ENCODE results near the gene LZTS2. TPM values are rescaled to one million over a fixed set of nuclear protein-coding genes. Genes with fewer than 3 reads are reported as not detected.

Gene LZTS2
- total RNA-seq, 4 donors from 2014 or later, result 26.7 to 55.2 (median 41.4) TPM

DNA sequence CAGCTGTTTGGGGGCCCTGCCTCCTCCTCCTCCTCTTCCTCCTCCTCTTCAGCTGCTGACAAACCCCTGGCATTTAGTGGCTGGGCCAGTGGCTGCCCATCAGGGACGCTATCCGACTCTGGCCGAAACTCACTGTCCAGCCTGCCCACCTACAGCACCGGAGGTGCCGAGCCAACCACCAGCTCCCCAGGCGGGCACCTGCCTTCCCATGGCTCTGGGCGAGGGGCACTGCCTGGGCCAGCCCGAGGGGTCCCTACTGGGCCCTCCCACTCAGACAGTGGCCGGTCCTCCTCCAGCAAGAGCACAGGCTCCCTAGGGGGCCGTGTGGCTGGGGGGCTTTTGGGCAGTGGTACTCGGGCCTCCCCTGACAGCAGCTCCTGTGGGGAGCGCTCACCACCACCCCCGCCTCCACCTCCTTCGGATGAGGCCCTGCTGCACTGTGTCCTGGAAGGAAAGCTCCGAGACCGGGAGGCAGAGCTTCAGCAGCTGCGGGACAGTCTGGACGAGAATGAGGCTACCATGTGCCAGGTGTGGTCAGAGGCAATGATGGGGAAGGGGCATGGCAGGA lies 4.1 kb downstream of the LZTS2 start:
- H3K27ac ChIP-seq, result peak overlapping the region in 1 of 4 donors; percentile 43
- DNase-seq, result no peak
- H3K27me3 ChIP-seq, result no peaks in the 10 kb centered on the region
- intact Hi-C loops (cut with DNase I), result no loop called here
- peaks cover 10 to 53% (median 34%) of the 10 kb centered on the region in 3 donors for H3K36me3 ChIP-seq
- peaks cover 22 to 72% (median 27%) of the 10 kb centered on the region in 3 donors for H3K4me1 ChIP-seq
- no peak for TF ChIP-seq POLR2A (IDR thresholded peaks at IDR 0.05)
- TF ChIP-seq, protein P1, sequence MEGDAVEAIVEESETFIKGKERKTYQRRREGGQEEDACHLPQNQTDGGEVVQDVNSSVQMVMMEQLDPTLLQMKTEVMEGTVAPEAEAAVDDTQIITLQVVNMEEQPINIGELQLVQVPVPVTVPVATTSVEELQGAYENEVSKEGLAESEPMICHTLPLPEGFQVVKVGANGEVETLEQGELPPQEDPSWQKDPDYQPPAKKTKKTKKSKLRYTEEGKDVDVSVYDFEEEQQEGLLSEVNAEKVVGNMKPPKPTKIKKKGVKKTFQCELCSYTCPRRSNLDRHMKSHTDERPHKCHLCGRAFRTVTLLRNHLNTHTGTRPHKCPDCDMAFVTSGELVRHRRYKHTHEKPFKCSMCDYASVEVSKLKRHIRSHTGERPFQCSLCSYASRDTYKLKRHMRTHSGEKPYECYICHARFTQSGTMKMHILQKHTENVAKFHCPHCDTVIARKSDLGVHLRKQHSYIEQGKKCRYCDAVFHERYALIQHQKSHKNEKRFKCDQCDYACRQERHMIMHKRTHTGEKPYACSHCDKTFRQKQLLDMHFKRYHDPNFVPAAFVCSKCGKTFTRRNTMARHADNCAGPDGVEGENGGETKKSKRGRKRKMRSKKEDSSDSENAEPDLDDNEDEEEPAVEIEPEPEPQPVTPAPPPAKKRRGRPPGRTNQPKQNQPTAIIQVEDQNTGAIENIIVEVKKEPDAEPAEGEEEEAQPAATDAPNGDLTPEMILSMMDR (IDR thresholded peaks at IDR 0.05), result no peak
- H3K4me3 ChIP-seq, result no peak overlapping the region
- WGBS, 2 donors, result 100% methylated on average over 4 of the region's 18 CpGs; no CpG with 5 or more reads in 1 of the 2 donors
- no peaks in the 10 kb centered on the region for H3K9me3 ChIP-seq

DNA sequence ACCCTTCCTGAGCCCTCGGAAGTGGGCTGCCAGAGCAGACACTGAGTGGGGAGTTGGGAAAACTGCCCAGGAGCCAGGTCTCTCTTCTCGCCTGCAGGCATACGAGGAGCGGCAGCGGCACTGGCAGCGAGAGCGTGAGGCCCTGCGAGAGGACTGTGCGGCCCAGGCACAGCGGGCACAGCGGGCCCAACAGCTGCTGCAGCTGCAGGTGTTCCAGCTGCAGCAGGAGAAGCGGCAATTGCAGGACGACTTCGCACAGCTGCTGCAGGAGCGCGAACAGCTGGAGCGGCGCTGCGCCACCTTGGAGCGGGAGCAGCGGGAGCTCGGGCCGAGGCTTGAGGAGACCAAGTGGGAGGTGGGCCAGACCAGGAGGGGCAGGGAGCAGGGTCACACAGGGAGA lies 5.8 kb downstream of the LZTS2 start:
- no peak for DNase-seq
- Histone ChIP-seq H3K4me1 (peaks cover 17 to 67% (median 24%) of the 10 kb centered on the region in 3 donors), H3K27ac (no peak overlapping the region), H3K9me3 (no peaks in the 10 kb centered on the region), H3K27me3 (no peaks in the 10 kb centered on the region), H3K36me3 (peaks cover 10 to 53% (median 34%) of the 10 kb centered on the region in 3 donors), H3K4me3 (no peak overlapping the region)
- TF ChIP-seq POLR2A (IDR thresholded peaks at IDR 0.05), result no peak
- TF ChIP-seq, protein P1 (IDR thresholded peaks at IDR 0.05), result no peak
- WGBS, 2 donors, result 97% methylated on average over 6 to 10 of the region's 23 CpGs
- intact Hi-C loops (cut with DNase I), result no loop called here

DNA sequence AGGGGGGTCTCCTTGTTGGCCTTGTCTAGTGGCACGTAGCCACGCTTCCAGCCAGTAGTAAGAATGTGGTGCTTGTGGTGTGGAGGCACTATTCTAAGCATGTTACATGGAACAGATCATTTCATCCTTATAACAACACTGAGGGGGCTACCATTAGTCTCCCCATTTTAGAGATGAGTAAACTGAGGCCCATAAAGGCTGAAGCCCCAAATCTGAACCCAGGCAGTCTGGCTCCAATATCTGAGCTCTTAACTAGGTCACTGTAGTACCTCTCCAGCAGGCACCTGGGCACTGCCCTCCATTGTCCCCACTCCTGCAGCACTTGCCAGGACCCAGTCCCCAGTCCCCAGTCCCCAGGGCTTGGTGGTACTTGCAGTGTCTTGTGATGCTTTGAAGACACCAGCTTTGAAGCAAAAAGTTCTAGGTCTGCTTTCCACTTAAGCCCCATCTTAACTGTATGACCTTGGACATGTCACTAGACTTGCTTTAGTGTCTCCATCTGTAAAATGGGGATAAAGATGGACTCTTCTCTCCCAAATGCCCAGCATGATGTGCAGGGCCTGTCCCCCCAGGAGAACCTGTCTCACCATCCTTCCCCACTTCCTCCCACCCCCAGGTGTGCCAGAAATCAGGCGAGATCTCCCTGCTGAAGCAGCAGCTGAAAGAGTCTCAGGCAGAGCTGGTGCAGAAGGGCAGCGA lies 6.4 kb downstream of the LZTS2 start:
- WGBS, 2 donors, result 80 to 88% methylated on average over 2 of the region's 4 CpGs
- Histone ChIP-seq H3K9me3 (no peaks in the 10 kb centered on the region), H3K4me3 (no peak overlapping the region), H3K27ac (peak overlapping the region in 2 of 4 donors; percentile 43 to 53), H3K27me3 (no peaks in the 10 kb centered on the region), H3K36me3 (peaks cover 10 to 53% (median 34%) of the 10 kb centered on the region in 3 donors), H3K4me1 (peaks cover 10 to 61% (median 18%) of the 10 kb centered on the region in 3 donors)
- DNase-seq, result no peak
- TF ChIP-seq, protein P1 (IDR thresholded peaks at IDR 0.05), result no peak
- no peak for TF ChIP-seq POLR2A (IDR thresholded peaks at IDR 0.05)
- intact Hi-C loops (cut with DNase I), result no loop called here

DNA sequence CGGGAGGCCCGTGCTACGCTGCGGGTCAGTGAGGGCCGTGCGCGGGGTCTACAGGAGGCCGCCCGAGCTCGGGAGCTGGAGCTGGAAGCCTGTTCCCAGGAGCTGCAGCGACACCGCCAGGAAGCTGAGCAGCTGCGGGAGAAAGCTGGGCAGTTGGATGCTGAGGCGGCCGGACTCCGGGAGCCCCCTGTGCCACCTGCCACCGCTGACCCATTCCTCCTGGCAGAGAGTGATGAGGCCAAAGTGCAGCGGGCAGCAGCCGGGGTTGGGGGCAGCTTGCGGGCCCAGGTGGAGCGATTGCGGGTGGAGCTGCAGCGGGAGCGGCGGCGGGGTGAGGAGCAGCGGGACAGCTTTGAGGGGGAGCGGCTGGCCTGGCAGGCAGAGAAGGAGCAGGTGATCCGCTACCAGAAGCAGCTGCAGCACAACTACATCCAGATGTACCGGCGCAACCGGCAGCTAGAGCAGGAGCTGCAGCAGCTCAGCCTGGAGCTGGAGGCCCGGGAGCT lies 7.0 kb downstream of the LZTS2 start:
- Histone ChIP-seq H3K9me3 (no peaks in the 10 kb centered on the region), H3K36me3 (peaks cover 10 to 53% (median 34%) of the 10 kb centered on the region in 3 donors), H3K27ac (peak overlapping the region in 3 of 4 donors; percentile 28 to 53 (median 43)), H3K27me3 (no peaks in the 10 kb centered on the region), H3K4me3 (no peak overlapping the region), H3K4me1 (peaks cover 7 to 54% (median 11%) of the 10 kb centered on the region in 3 donors)
- WGBS, 2 donors, result 83 to 91% methylated on average over 14 to 19 of the region's 33 CpGs
- DNase-seq, result no peak
- TF ChIP-seq POLR2A (IDR thresholded peaks at IDR 0.05), result no peak
- TF ChIP-seq, protein P1 (IDR thresholded peaks at IDR 0.05), result no peak
- intact Hi-C loops (cut with DNase I), result no loop called here
